Urinary bladder (tissue), 4 donors: Measurements from ENCODE around the gene BCL2L15. TPM values are rescaled to one million over a fixed set of nuclear protein-coding genes. Genes with fewer than 3 reads are reported as not detected.
A peak's percentile ranks its signal among the peaks of the same experiment; 100 is the strongest.

Source experiments
- DNase-seq: peaks from one replicate; pipeline ENCODE4 v3.0.0-alpha.2; 2015; ENCODE audit errors: extremely low spot score
- H3K27ac ChIP-seq: one replicate; pipeline ENCODE4 v1.5.1; 2013; ENCODE audit warnings: low read depth, mild to moderate bottlenecking, moderate library complexity
- H3K36me3 ChIP-seq: one replicate; pipeline ENCODE4 v1.6.1; 2013; ENCODE audit warnings: mild to moderate bottlenecking, moderate library complexity; ENCODE audit not compliant: insufficient read depth
- H3K4me1 ChIP-seq: one replicate; pipeline ENCODE4 v1.6.1; 2013; ENCODE audit warnings: mild to moderate bottlenecking, moderate library complexity; ENCODE audit not compliant: insufficient read depth
- H3K4me3 ChIP-seq: one replicate; pipeline ENCODE4 v1.5.1; 2013; ENCODE audit warnings: low read depth, low read length
- WGBS: extraction: QIAGEN DNeasy Blood & Tissue Kit; methylation state at CpG from one replicate; pipeline ENCODE4 v1.1.7; 2013; 5-methylcytosine and 5-hydroxymethylcytosine counted together
- polyA plus RNA-seq: library from polyadenylated mRNA; stranded (reverse); fragments of 200-250 nt; gene quantifications from one replicate; pipeline ENCODE4 v1.2.3, GENCODE V29; 2013
- total RNA-seq: library from RNA; depleted of rRNA; stranded (reverse); fragments of >200 nt; gene quantifications from one replicate; pipeline ENCODE4 v1.2.3, GENCODE V29; 2014
- donor health status: healthy with polysubstance abuse.
- donor health status: healthy.

The BCL2L15 gene
- total and polyA plus RNA-seq, 2 donors: 0.25 to 0.90 TPM

DNA sequence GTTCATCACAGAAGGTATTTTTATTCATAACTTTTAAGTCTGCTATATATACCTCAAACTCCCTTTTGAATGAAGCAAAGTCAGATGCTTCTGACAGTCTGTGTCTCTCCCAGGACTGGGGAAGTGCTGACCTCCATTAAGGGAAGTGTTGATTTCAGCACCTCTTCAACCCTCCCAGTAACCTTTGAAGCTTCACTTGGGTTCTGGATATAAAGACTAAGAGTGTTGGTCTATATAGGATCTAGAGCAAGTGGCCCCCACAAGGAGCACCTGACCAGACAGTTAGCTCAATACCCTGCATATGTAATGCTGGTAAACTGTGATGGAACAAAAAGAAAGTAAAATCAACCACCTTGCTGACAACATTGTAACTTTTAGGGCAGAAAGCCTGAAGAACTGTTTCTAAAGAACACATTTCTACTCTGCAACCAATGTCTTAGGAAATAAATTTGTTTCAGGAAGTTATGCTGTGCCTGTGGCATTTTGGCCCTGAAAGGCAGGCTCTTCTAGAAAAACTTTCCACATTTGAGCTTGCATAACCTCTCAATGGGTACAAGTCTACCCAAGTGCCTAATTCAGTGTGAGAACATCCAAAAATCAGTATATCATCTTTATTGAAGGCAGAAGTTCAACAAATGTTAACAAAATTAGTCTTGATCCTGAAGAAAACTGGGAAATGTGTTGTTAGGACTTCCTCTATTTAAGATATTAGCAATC, 15.0 kb downstream of the BCL2L15 start:
- H3K36me3 ChIP-seq: peaks cover 1% of the 10 kb centered on the region

DNA sequence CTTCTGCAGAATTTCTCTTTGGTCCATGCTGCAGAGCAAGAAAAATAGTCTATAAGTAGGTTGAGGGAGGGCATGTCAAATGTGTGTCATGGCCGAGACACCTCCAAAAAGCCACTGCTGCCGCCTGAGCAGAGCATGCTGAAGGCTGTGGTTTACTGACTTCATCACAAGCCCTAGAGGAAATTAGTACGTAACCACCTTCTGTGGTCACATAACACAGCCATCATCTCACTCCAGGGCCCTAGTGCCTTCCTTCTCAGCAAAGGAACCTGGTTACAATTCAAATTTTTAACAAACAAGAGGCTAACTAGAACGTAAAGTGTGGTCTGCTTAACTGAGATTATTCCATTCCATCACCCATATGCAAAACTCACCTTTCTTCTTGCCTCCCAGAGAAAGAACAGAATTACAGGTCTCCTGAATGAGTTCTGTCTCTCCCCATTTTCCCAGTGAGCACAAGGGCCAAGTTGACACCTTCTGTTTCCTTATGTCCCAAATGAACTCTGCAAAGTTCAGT, 15.7 kb downstream of the BCL2L15 start, which contains the start of gene PTPN22:
TSS of gene PTPN22 (minus strand) at position 116 of the 517 bp plus-strand sequence.
- Histone ChIP-seq H3K36me3 (peaks cover 1% of the 10 kb centered on the region), H3K4me3 (peak within 1 kb of the TSS; percentile 18), H3K27ac (no peak within 1 kb of the TSS), H3K4me1 (no peaks in the 10 kb centered on the region)
- DNase-seq: no peak
- 70% methylated on average over 4 of the region's 4 CpGs for WGBS

More for the DNA sequence above, 15.0 kb downstream of the BCL2L15 start:
- H3K27ac ChIP-seq: no peak overlapping the region
- no peak for DNase-seq
- no peak overlapping the region for H3K4me3 ChIP-seq
- no peaks in the 10 kb centered on the region for H3K4me1 ChIP-seq

DNA sequence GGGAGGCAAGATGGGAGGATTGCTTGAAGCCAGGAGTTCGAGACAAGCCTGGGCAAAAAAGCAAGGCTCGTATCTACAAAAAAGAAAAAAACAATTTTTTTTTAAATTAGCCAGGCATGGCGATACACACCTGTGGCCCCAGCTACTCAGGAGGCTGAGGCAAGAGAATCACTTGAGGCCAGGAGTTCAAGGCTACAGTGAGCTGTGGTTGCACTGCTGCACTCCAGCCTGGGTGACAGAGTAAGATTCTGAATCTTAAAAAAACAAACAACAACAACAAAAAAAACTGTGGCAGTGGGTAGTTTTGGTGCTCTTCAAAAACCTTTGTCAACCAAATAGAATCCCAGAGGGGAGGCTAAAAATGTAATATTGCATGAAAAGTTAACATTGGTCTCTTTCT, 16.6 kb downstream of the BCL2L15 start:
- 89% methylated on average over 3 of the region's 3 CpGs for WGBS
- no peak for DNase-seq
- Histone ChIP-seq H3K27ac (no peak overlapping the region), H3K4me3 (peak overlapping the region; percentile 18), H3K36me3 (peaks cover 1% of the 10 kb centered on the region), H3K4me1 (no peaks in the 10 kb centered on the region)

DNA sequence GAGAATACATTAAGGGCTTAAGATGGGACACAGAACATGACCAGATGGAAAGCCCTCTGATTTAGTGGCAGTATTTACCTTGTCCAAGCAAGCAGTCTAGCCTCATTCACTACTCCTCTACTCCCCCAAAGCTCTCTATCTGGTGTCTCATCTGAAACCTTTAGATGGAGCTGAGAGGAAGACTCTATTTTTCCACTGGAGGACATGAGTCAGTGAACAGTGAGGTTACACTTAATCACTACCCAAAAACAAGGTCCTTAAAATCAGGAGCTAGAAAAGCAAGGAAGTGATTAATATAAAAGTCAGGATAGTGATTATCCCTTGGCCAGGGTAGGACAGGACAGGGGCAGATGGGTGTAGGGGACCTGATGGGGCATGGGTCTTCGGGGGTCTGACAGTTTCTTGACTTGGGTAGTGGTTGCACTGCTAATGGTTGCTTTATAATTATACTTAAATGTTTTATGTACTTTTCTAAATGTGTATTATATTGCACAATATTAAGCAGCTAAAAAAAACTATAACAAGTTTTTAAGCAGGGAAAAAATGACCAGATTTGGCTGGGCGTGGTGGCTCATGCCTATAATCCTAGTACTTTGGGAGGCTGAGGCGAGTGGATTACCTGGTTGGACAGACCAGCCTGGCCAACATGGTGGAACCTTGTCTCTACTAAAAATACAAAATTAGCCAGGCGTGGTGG, 18.8 kb downstream of the BCL2L15 start:
- no peak overlapping the region for H3K4me3 ChIP-seq
- DNase-seq: no peak
- no peaks in the 10 kb centered on the region for H3K4me1 ChIP-seq
- peaks cover 1% of the 10 kb centered on the region for H3K36me3 ChIP-seq
- no peak overlapping the region for H3K27ac ChIP-seq
- 90% methylated on average over 4 of the region's 4 CpGs for WGBS

DNA sequence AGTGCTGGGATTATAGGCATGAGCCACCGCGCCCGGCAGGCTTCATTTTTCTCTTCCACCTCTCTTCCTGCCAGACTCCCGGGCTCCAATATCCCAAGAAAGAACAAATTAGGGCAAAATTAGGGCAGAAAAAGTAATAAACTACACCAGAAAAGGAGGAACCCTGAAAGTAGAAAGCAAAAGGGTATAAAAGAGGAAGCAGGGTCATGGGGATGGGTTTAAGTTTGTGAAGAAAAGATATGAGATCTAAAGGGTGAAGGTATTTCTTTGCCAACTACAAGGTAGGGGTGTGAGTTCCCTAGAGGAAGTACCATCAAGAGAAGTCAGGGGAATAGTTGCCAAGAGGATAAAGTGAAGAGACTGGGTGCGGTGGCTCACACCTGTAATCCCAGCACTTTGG, 25.7 kb downstream of the BCL2L15 start:
- Histone ChIP-seq H3K4me1 (no peaks in the 10 kb centered on the region), H3K36me3 (no peaks in the 10 kb centered on the region), H3K27ac (no peak overlapping the region), H3K4me3 (no peak overlapping the region)
- no peak for DNase-seq
- 89% methylated on average over 5 of the region's 5 CpGs for WGBS

DNA sequence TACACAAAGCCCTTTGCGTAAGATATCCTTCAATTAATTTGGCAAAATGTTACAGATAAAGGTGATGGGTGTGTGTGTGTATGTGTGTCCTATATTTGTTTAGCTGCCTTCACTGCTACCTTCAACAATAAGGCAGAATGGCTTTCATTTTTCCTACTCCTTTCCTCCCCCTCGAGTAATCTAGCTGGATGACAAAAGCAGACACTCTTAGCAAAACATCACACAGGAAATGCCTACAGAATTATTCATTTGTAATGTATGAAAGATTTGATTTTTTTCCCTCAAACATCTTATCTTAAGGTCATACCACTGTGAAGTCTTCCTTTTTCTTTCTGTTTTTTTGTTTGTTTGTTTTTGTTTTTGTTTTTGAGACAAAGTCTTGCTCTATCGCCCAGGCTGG, 26.5 kb downstream of the BCL2L15 start:
- H3K27ac ChIP-seq: no peak overlapping the region
- WGBS: 51% methylated on average over 3 of the region's 3 CpGs

DNA sequence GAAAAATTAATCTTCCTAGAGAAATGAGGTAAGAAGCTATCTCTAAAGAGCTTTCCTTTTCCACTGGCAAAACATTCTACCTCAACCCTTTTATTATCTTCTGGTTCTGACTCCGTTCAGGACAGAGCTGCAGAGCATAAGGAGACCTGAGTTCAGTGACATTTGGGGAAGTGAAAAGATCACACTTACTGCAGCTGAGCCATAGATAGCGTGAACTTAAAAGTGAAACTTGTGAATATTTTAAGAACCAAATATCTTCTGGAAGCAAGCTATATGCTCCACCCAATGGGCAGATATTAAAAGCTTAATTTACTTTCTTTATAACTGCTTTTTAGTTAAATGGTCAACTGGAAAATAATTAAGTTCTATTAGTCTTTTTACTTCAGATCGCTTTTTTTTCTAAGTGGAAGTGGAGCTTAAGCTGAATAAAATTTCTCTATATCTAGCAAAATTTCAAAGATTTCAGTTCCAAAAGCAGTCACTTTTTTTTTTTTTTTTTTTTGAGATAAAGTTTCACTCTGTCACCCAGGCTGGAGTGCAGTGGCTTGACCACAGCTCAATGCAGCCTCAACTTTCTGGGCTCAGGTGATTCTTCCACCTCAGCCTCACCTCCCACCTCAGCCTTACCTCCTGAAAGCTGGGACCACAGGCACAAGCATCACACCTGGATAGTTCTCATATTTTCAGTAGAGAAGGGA, 27.8 kb downstream of the BCL2L15 start:
- Histone ChIP-seq H3K4me1 (no peaks in the 10 kb centered on the region), H3K36me3 (no peaks in the 10 kb centered on the region), H3K27ac (no peak overlapping the region), H3K4me3 (no peak overlapping the region)
- DNase-seq: no peak
- 72% methylated on average over 3 of the region's 3 CpGs for WGBS

More for the DNA sequence above, 26.5 kb downstream of the BCL2L15 start:
- Histone ChIP-seq H3K4me3 (no peak overlapping the region), H3K4me1 (no peaks in the 10 kb centered on the region), H3K36me3 (no peaks in the 10 kb centered on the region)
- no peak for DNase-seq

DNA sequence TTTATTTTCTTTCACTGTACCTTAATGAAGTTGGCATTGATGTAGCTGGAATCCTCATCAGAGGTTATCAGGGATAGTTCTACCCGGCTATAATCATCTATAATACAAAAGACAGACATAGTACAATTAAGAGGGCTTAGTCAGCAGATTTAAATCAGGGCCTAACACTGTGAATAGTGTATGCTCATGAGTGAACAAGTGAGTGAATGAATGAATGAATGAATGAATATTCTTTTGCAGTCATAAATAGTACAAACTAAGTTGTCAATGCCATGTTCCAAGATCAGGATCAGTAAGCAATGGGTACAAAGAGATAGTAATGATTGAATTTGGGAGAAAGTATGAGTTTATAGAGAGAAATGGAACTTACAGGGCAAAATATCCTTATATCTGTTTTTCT, 28.4 kb downstream of the BCL2L15 start:
- 84% methylated on average over 1 of the region's 1 CpG for WGBS
- no peak overlapping the region for H3K4me3 ChIP-seq
- no peak for DNase-seq
- no peaks in the 10 kb centered on the region for H3K4me1 ChIP-seq
- H3K36me3 ChIP-seq: no peaks in the 10 kb centered on the region
- H3K27ac ChIP-seq: no peak overlapping the region

DNA sequence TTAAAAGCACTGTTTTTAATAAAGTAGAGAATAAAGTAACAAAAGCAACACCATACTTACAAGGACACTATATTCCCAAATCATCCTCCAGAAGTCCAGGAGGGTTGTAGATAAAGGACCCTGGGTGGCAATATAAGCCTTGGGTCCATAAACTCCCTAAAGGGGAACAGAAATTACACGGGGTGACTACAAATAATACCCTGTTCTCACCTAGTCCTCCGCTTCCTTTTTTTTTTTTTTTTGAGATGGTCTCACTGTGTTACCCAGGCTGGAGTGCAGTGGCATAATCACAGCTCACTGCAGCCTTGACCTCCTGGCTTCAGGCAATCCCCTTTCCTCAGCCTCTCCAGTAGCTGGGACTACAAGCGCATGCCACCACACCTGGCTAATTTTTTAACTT, 29.0 kb downstream of the BCL2L15 start:
- no peak for DNase-seq
- Histone ChIP-seq H3K36me3 (no peaks in the 10 kb centered on the region), H3K4me1 (no peaks in the 10 kb centered on the region), H3K27ac (no peak overlapping the region), H3K4me3 (no peak overlapping the region)
- WGBS: 82% methylated on average over 3 of the region's 3 CpGs

DNA sequence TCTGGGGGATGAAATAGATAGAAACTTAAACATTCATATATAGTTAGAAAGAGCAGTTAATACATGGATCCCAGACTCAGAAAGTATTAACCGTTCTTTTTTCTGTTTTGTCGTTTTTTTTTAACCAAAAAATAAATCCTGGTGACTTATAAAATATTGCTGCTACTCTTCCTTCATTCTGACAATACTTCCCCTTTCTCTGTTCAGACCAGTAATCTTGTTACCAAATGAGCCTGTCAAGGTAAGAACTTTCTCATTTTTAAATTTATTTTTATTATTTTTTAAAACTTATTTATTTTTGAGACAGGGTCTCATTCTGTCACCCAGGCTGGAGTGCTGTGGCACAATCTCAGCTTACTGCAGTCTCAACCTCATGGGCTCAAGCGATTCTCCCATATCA, 29.6 kb downstream of the BCL2L15 start:
- no peak for DNase-seq
- no peaks in the 10 kb centered on the region for H3K36me3 ChIP-seq
- no peak overlapping the region for H3K27ac ChIP-seq
- H3K4me1 ChIP-seq: no peaks in the 10 kb centered on the region
- H3K4me3 ChIP-seq: no peak overlapping the region
- 77% methylated on average over 3 of the region's 3 CpGs for WGBS

DNA sequence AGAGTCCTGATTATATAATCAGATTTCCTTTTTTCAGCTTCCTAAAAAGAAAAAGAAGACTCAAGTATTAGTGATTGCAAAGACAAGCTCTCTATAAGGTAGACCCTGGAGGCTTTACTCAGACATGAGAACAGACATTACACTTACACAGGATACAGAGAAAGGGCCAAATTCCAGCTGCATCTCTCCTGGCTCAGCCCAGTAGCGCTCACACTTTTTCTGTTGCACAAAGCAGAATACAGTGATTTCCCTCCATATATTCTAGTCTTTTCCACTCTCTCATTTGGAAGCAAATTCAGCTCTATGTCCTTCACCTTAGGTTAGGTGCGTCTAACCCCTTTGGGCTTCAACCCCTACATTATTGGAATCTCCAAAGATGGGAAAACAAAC, 31.0 kb downstream of the BCL2L15 start:
- no peaks in the 10 kb centered on the region for H3K4me1 ChIP-seq
- H3K36me3 ChIP-seq: no peaks in the 10 kb centered on the region
- no peak overlapping the region for H3K4me3 ChIP-seq
- no peak overlapping the region for H3K27ac ChIP-seq
- 87% methylated on average over 2 of the region's 2 CpGs for WGBS
- no peak for DNase-seq

DNA sequence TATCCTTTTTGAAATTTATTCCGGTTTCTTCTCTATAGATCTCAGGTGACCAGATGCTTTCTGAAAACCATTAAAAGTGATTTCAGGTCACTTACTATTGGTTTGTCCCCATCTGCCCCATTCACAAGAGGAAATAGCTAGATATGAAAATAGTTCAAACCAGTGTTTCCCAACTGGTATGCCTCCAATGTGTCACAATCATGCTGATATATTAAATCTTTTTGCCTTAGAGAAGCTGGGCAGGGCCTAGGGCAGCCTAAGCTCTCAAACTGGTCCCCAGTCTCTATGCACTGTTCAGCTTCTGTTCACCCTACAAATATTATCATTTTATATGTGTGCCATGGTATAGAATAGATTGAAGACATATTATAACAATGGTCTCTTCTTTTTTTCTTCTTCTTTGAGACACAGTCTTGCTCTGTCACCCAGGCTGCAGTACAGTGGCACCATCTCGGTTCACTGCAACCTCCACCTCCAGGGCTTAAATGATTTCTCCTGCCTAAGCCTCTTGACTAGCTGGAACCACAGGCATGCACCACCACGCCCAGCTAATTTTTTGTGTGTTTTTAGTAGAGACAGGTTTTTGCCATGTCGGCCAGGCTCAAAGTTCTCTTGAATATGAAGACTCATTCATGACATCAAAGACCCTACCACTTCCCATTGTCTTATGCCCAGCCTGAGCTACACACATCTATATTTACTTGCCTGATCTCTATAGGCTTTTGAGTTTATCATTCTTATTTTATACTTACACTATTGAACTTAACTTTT, 31.6 kb downstream of the BCL2L15 start:
- no peak for DNase-seq

DNA sequence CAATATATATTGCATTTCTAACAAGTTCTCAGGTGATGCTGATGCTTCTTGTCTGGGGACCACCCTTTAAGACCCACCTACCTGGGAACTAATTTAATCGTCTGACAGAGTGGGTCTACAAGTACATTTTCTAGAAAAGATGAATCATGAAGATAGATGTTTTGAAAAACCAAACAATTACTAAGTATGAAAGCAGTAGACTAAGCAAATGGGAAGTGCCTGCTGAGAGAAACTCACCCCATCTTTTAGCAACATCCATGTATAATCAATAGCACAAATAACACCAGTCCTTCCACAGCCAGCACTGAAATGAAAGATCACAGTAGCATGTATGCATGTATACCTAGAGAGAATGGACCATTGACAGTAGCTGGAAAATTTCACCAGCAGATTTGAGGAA, 33.1 kb downstream of the BCL2L15 start:
- no peak for DNase-seq
- WGBS: 37% methylated on average over 1 of the region's 1 CpG
- no peak overlapping the region for H3K27ac ChIP-seq
- H3K4me1 ChIP-seq: no peaks in the 10 kb centered on the region
- no peaks in the 10 kb centered on the region for H3K36me3 ChIP-seq
- H3K4me3 ChIP-seq: no peak overlapping the region

More for the DNA sequence above, 31.6 kb downstream of the BCL2L15 start:
- no peak overlapping the region for H3K4me3 ChIP-seq
- no peaks in the 10 kb centered on the region for H3K4me1 ChIP-seq
- no peaks in the 10 kb centered on the region for H3K36me3 ChIP-seq
- no peak overlapping the region for H3K27ac ChIP-seq
- 93% methylated on average over 4 of the region's 4 CpGs for WGBS
